Liver (tissue), 9 donors: ENCODE measurements around the gene KCTD3. TPM values are rescaled to one million over a fixed set of nuclear protein-coding genes. Genes with fewer than 3 reads are reported as not detected.

Experiments used
- DNase-seq: peaks from one replicate; pipeline ENCODE4 v3.0.0-alpha.2; 2017; ENCODE audit warnings: low spot score
- H3K27ac ChIP-seq, 2 donors: one replicate each; pipeline ENCODE4 v1.7.0; 2013; ENCODE audit warnings: inconsistent platforms in 2 of 2, low read length in 2 of 2, control low read depth in 1 of 2, low read depth in 1 of 2, mild to moderate bottlenecking in 1 of 2
- H3K27me3 ChIP-seq, 4 donors: one replicate each; pipeline versions ENCODE4 v1.6.1 to v1.7.0; 2013; ENCODE audit warnings: low read length in 3 of 4, inconsistent platforms in 1 of 4, mild to moderate bottlenecking in 1 of 4, moderate library complexity in 1 of 4; ENCODE audit not compliant: control insufficient read depth in 4 of 4, insufficient read depth in 4 of 4
- H3K36me3 ChIP-seq, 4 donors: one replicate each; pipeline versions ENCODE4 v1.6.1 to v1.7.0; 2013; ENCODE audit warnings: low read length in 3 of 4, mild to moderate bottlenecking in 3 of 4, low read depth in 1 of 4, moderate library complexity in 1 of 4; ENCODE audit not compliant: control insufficient read depth in 4 of 4, insufficient read depth in 3 of 4
- H3K4me1 ChIP-seq, 4 donors: one replicate each; pipeline versions ENCODE4 v1.6.1 to v1.7.0; 2013; ENCODE audit warnings: low read length in 3 of 4, mild to moderate bottlenecking in 3 of 4, moderate library complexity in 1 of 4; ENCODE audit not compliant: control insufficient read depth in 4 of 4, insufficient read depth in 4 of 4
- H3K4me3 ChIP-seq, 3 donors: one replicate each; pipeline versions ENCODE4 v1.6.1 to v1.7.0; 2013; ENCODE audit warnings: low read length in 3 of 3, control low read depth in 1 of 3, low read depth in 1 of 3, mild to moderate bottlenecking in 1 of 3
- H3K9ac ChIP-seq, 2 donors: one replicate each; pipeline ENCODE4 v1.7.0; 2013; ENCODE audit warnings: low read length in 2 of 2, mild to moderate bottlenecking in 2 of 2, moderate library complexity in 2 of 2, control low read depth in 1 of 2, low read depth in 1 of 2
- H3K9me3 ChIP-seq, 4 donors: one replicate each; pipeline versions ENCODE4 v1.6.1 to v1.7.0; 2013; ENCODE audit warnings: low read length in 3 of 4; ENCODE audit not compliant: control insufficient read depth in 4 of 4
- CTCF ChIP-seq: fragments of 150-350 bp; IDR thresholded peaks from 2 replicates; pipeline ENCODE4 v1.5.1; 2017; ENCODE audit warnings: improper control_type of control experiment, low read depth, low read length; ENCODE audit not compliant: missing input control
- EGR1 ChIP-seq, 2 donors: IDR thresholded peaks; 2 replicates each; pipeline ENCODE4 v1.6.1; 2016 to 2018; ENCODE audit warnings: antibody characterized with exemption in 2 of 2, low read depth in 2 of 2
- FOXA1 ChIP-seq: IDR thresholded peaks from 2 replicates; pipeline ENCODE4 v1.6.1; 2016; ENCODE audit warnings: antibody characterized with exemption
- FOXA2 ChIP-seq: IDR thresholded peaks from 2 replicates; pipeline ENCODE4 v1.6.1; 2016; ENCODE audit warnings: antibody characterized with exemption
- GABPA ChIP-seq, 2 donors: IDR thresholded peaks in 1 of 2; conservative IDR thresholded peaks in 1 of 2; 2 replicates each; pipeline ENCODE4 v1.6.1; 2016; ENCODE audit warnings: antibody characterized with exemption in 2 of 2, mild to moderate bottlenecking in 1 of 2, moderate library complexity in 1 of 2
- HNF4G ChIP-seq: IDR thresholded peaks from 2 replicates; pipeline ENCODE4 v1.6.1; 2016; ENCODE audit warnings: antibody characterized with exemption
- JUND ChIP-seq, 2 donors: IDR thresholded peaks; 2 replicates each; pipeline ENCODE4 v1.6.1; 2016; ENCODE audit warnings: antibody characterized with exemption in 2 of 2
- RAD21 ChIP-seq, 2 donors: IDR thresholded peaks; 2 replicates each; pipeline ENCODE4 v1.6.1; 2016; ENCODE audit warnings: antibody characterized with exemption in 2 of 2, mild to moderate bottlenecking in 2 of 2
- SP1 ChIP-seq: IDR thresholded peaks from 2 replicates; pipeline ENCODE4 v1.6.1; 2018; ENCODE audit warnings: antibody characterized with exemption, mild to moderate bottlenecking
- TAF1 ChIP-seq: conservative IDR thresholded peaks from 2 replicates; pipeline ENCODE4 v1.6.1; 2016; ENCODE audit warnings: antibody characterized with exemption, mild to moderate bottlenecking
- YY1 ChIP-seq: IDR thresholded peaks from 2 replicates; pipeline ENCODE4 v1.6.1; 2016; ENCODE audit warnings: antibody characterized with exemption, mild to moderate bottlenecking
- ZBTB33 ChIP-seq: IDR thresholded peaks from 2 replicates; pipeline ENCODE4 v1.6.1; 2016; ENCODE audit warnings: antibody characterized with exemption
- WGBS: extraction: QIAGEN DNeasy Blood & Tissue Kit; methylation state at CpG from one replicate; pipeline ENCODE4 v1.1.7; 2013; 5-methylcytosine and 5-hydroxymethylcytosine counted together
- polyA plus RNA-seq, 2 donors: library from polyadenylated mRNA; stranded (reverse) in 1 of 2; unstranded in 1 of 2; fragments of 200-250 nt in 1 of 2; fragments of >200 nt in 1 of 2; fragmentation: Nextera tagmentation in 1 of 2; extraction: Ambion mirVana in 1 of 2; gene quantifications; one replicate each; pipeline versions ENCODE4 v1.2.1 to v1.2.3, GENCODE V29; 2013 to 2015
- total RNA-seq, 2 donors: library from RNA; depleted of rRNA; stranded (reverse); fragments of >200 nt; gene quantifications; one replicate each; pipeline ENCODE4 v1.2.3, GENCODE V29; 2014
- TF ChIP-seq, protein P1 (sequence below): IDR thresholded peaks from 2 replicates; pipeline ENCODE4 v1.6.1; 2016; ENCODE audit warnings: antibody characterized with exemption
- TF ChIP-seq, protein P2 (sequence below): IDR thresholded peaks from 2 replicates; pipeline ENCODE4 v1.6.1; 2016; ENCODE audit warnings: antibody characterized with exemption
- donor health status: healthy.
- donor health status: healthy.
- donor health status: healthy.
- donor health status: healthy.
- donor health status: healthy.

KCTD3 gene
- total and polyA plus RNA-seq, 4 donors, result 20.8 to 58.7 (median 26.1) TPM

DNA sequence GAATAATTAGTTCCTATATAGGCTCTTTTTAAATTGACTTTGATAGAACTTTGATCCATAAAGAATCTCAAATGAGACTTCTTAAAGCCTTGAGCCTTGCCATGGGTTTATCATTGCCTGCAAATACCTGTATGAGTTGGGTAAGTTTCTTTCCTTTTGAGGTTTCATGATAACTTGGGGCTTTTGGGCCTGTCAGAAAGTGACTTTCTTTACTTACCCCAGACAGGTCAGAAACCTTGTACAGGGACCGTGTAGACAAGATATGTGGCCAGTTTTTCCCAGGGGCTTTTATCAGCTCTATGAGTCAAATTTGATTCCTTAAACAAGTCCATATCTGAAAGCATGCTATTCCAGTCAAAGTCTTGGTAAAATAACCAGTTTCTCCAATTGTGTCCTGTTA lies 17.3 kb downstream of the KCTD3 start:
- Histone ChIP-seq H3K27me3 (no peaks in the 10 kb centered on the region), H3K9ac (no peak overlapping the region), H3K4me1 (peaks cover 0 to 3% (median under 1%) of the 10 kb centered on the region in 4 donors), H3K9me3 (no peaks in the 10 kb centered on the region), H3K27ac (no peak overlapping the region), H3K4me3 (no peak overlapping the region), H3K36me3 (peaks cover 0 to 25% (median 10%) of the 10 kb centered on the region in 4 donors)
- no peak for TF ChIP-seq EGR1 (IDR thresholded peaks at IDR 0.05; ENCODE audit: low read depth in 2 of 2)
- TF ChIP-seq ZBTB33, result no peak
- no peak for TF ChIP-seq FOXA2
- no peak for TF ChIP-seq TAF1
- 93% methylated on average over 1 of the region's 1 CpG for WGBS
- DNase-seq, result no peak

DNA sequence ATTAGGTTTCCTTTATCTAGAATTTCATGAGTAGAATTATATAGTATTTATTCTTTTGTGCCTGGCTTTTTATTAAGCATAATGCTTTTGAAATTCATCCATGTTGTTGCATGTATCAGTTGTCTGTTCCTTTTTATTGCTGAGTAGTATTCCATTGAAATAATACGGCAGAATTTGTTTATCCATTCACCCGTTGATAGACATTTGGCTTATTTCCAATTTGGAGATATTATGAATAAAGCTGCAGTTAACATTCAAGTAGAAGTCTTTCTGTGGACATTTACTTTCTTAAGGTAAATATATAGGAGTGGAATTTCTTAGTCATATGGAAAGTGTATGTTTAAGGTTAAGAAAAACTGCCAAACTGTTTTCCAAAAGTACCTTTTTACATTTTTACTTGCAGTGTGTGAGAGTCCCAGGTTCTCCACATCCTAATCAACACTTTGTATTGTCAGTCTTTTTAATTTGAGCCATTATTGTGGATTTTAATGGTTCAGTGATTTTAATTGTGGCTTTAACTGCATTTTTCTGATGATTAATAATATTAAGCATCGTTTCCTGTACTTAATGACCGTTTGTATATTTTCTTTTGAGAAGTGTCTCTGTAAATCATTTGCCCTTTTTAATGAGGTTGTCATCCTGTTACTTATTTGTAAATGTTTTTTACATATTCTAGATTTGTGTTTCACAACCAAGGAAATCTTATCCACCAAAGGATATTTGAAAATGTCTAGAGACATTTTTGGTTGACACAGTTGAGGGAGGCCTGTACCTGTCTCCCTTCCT lies 22.7 kb downstream of the KCTD3 start:
- Histone ChIP-seq H3K4me3 (no peak overlapping the region), H3K27ac (no peak overlapping the region), H3K9me3 (no peaks in the 10 kb centered on the region), H3K36me3 (peaks cover 0 to 8% (median 4%) of the 10 kb centered on the region in 4 donors), H3K4me1 (peaks cover 0 to 6% (median 4%) of the 10 kb centered on the region in 4 donors), H3K9ac (no peak overlapping the region), H3K27me3 (no peaks in the 10 kb centered on the region)
- 83% methylated on average over 4 of the region's 4 CpGs for WGBS
- no peak for DNase-seq
- no peak for TF ChIP-seq GABPA (IDR thresholded peaks at IDR 0.05 in 1 of 2, conservative IDR thresholded peaks at IDR 0.05 in 1 of 2)

GRCh38 chr1:215590779-215591491 lies 23.8 kb downstream of the KCTD3 start:
- Histone ChIP-seq H3K9me3 (no peaks in the 10 kb centered on the region), H3K27ac (no peak overlapping the region), H3K36me3 (peaks cover 0 to 8% (median 4%) of the 10 kb centered on the region in 4 donors), H3K4me1 (peaks cover 0 to 6% (median 4%) of the 10 kb centered on the region in 4 donors), H3K9ac (no peak overlapping the region), H3K4me3 (no peak overlapping the region), H3K27me3 (no peaks in the 10 kb centered on the region)
- DNase-seq, result no peak
- WGBS, result 94% methylated on average over 4 of the region's 4 CpGs
- TF ChIP-seq TAF1 (no peak), CTCF (no peak), ZBTB33 (no peak), GABPA (IDR thresholded peaks at IDR 0.05 in 1 of 2, conservative IDR thresholded peaks at IDR 0.05 in 1 of 2) (no peak), HNF4G (no peak), FOXA1 (no peak), SP1 (no peak), RAD21 (IDR thresholded peaks at IDR 0.05) (no peak), YY1 (no peak), JUND (IDR thresholded peaks at IDR 0.05) (no peak)
- TF ChIP-seq, protein P1, sequence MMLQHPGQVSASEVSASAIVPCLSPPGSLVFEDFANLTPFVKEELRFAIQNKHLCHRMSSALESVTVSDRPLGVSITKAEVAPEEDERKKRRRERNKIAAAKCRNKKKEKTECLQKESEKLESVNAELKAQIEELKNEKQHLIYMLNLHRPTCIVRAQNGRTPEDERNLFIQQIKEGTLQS, result no peak
- TF ChIP-seq, protein P2, sequence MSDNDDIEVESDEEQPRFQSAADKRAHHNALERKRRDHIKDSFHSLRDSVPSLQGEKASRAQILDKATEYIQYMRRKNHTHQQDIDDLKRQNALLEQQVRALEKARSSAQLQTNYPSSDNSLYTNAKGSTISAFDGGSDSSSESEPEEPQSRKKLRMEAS, result no peak
